GM12878 (cell line): ENCODE data around the gene LARGE1.

Experiments used
- BHLHE40 ChIP-seq, 2 experiments: fragments of 450-650 bp in 1 of 2; IDR thresholded peaks; 2 replicates each; pipeline ENCODE4 v1.6.1; 2011 to 2017; ENCODE audit warnings: low read depth in 2 of 2, borderline replicate concordance in 1 of 2, improper control_type of control experiment in 1 of 2, low read length in 1 of 2, mild to moderate bottlenecking in 1 of 2
- KDM1A ChIP-seq: fragments of 200-600 bp; sonication (generic); IDR thresholded peaks from 2 replicates; pipeline ENCODE4 v1.6.1; 2016; ENCODE audit warnings: borderline replicate concordance
- NRF1 ChIP-seq: conservative IDR thresholded peaks from 2 replicates; pipeline ENCODE4 v1.6.1; 2011; ENCODE audit warnings: mild to moderate bottlenecking, low read depth, low read length, improper control_type of control experiment
- SRF ChIP-seq, 2 experiments: IDR thresholded peaks; 2 replicates each; pipeline ENCODE4 v1.6.1; 2011; ENCODE audit warnings: low read depth in 2 of 2, low read length in 2 of 2, mild to moderate bottlenecking in 1 of 2, moderate library complexity in 1 of 2

- TF ChIP-seq BHLHE40 (IDR thresholded peaks at IDR 0.05; ENCODE audit: borderline replicate concordance in 1 of 2, low read depth in 2 of 2, low read length in 1 of 2), result no peak
- TF ChIP-seq KDM1A, result no peak
- no peak for TF ChIP-seq NRF1
- TF ChIP-seq SRF (IDR thresholded peaks at IDR 0.05; ENCODE audit: low read depth in 2 of 2, low read length in 2 of 2), result no peak
These were observed 149.1 kb downstream of the LARGE1 start for GRCh38 chr22:33771136-33771535.
